NCI-H524 (cell line): ENCODE measurements around the gene SHLD1.
"Not testable (repeated sequence)": the region's sequence is repeated elsewhere in the genome, so short reads cannot be mapped to it uniquely, and the experiment has no call there.

Experiments
- DNase-seq, 2 experiments: peaks; one replicate each; lab custom pipeline; 2025; lab: John Stamatoyannopoulos, UW

The SHLD1 gene

DNA sequence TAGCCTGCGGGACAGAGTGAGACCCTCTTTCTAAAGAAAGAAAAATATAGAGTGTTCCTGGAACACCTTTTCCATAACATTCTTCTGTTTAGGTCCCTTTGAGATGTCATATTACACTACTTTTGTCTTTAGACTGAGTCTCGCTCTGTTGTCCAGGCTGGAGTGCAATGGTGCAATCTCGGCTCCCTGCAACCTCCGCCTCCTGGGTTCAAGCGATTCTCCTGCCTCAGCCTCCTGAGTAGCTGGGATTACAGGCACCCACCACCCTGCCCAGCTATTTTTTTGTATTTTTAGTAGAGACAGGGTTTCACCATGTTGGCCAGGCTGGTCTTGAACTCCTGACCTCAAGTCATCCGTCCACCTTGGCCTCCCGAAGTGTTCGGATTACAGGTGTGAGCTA is 31.2 kb downstream of the SHLD1 start:
- DNase-seq, result not testable (repeated sequence)

GRCh38 chr20:5781798-5782750 is 31.9 kb downstream of the SHLD1 start:
- no peak for DNase-seq

- no peak for DNase-seq
These were observed 34.5 kb downstream of the SHLD1 start for GRCh38 chr20:5784735-5785134.

GRCh38 chr20:5785146-5785545 is 34.9 kb downstream of the SHLD1 start:
- DNase-seq, result no peak

DNA sequence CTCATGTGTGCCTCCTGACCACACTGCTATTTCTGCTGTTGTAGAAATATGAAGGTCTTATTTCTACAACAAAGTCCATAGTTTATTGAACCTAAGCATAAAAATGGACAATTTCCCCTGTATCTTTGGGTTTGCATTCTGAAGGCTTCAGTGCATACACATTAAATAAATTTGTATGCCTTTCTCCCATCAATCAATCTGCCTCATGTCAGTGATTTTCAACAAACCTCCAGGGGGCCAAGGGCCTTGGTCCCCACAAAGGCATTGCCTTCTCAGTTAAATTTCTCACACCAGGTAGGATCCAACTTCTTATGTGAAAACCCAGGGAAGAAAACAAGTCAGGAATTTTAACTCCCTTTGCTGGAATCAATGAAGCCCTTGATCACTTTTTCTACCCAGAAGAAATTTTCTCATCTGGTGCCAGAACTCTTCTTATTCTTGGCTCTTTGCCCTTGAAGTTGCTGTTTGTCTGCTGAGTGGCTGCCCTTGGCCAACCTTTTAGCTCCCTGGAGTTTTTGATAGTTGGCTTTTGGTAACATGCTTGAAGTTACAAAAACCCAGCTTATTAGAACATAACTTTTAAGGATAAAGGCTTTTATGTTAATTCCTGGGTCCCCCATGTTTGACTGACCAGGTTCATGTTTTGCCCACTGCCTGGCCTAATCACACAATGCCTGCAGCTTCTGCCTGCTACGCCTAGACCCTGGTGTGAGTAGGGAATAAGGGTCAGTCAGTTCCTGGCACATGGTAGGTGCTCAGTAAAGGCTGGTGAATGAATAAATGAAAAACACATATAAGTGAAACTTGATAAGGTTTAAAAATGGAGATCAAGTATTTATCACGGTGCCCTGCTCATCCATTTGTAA is 37.0 kb downstream of the SHLD1 start:
- DNase-seq, result no peak

GRCh38 chr20:5787796-5788165 is 37.6 kb downstream of the SHLD1 start:
- no peak for DNase-seq

DNA sequence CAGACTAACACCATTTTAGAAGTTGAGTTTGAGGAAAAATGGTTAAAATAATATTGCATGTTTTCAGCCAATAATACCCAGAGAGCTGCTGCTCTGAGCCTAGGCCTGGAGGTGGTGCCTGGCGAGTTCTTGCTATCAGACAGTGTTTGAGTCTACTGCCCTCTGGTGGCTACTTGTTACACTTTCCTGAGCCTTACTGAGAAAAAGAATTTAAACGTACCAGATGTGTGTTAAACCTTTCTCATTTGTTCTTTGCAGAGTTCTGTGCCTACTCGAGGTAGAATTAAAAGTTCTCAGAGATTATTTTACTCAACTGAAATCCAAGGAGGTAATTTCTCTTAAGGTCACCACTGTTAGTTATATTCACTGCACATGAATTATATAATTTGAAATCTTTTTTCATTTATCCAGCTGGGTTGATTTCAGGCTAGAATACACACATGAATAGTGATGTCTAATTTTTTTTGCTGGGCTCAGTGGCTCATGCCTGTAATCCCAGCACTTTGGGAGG is 38.2 kb downstream of the SHLD1 start:
- DNase-seq, result peak; percentile 90 to 92

- no peak for DNase-seq
These were observed 39.6 kb downstream of the SHLD1 start for GRCh38 chr20:5789827-5790226.

DNA sequence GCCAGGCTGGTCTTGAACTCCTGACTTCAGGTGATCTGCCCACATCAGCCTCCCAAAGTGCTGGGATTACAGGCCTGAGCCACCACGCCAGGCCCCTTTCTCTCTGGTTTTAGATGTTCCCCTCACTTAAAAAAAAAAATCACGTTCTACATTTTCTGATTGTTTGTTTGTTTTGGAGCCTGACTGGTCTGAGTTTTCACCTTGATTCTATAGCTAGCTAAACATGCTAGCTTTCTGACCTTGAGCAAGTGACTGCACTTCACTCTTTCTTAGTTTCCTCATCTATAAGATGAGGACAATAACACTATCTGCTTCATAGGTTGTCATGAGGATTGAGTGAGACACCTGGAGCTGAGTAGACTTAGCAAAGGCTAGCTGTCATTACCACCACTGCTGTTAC is 43.7 kb downstream of the SHLD1 start:
- no peak for DNase-seq

DNA sequence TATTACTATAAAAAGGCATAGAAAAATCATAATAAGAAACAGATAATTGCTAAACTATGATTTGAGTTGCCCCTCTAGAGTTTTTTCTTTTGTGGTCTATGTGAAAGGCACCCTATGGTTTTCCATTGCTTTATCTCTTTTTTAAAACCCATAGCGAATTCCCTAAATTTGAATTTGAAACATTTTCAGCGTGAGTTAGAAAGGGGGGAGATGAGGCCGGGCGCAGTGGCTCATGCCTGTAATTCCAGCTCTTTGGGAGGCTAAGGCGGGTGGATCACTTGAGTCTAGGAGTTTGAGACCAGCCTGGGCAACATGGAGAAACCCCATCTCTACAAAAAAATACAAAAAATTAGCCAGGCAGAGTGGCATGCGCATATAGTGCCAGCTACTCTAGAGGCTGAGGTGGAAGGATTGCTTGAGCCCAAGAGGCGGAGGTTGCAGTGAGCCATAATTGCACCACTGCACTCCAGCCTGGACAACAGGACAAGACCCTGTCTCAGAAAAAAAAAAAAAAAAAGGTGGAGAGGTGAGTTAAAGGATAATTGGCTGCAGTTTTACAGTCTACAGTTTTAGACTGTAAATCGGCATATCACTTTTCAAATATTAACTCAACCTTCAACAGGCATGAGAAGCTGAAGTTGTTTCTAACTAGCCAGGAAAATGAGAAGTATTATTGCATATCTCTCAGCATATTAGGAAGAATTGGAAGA is 46.3 kb downstream of the SHLD1 start:
- DNase-seq, result no peak

GRCh38 chr20:5797165-5797564 is 47.0 kb downstream of the SHLD1 start:
- DNase-seq, result no peak

- peak; percentile 37 to 79 for DNase-seq
These were observed 47.8 kb downstream of the SHLD1 start for GRCh38 chr20:5797843-5798462.

DNA sequence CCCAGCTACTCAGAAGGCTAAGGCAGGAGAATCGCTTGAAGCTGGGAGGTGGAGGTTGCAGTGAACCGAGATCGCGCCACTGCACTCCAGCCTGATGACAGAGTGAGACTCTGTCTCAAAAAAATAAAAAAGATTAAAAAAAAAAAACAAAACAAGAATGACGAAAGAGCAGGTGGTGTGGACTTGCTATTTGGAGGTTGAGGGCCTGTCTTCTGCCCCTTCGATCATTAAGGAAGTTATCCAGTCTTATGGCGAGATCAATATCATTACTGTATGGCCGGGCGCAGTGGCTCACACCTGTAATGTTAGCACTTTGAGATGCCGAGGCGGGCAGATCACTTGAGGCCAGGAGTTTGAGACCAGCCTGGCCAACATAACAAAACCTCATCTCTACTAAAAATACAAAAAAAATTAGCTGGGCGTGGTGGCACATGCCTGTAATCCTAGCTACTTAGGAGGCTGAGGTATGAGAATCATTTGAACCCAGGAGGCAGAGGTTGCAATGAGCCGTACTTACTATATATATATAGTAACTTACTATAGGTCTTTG is 53.6 kb downstream of the SHLD1 start:
- not testable (repeated sequence) for DNase-seq

GRCh38 chr20:5806457-5807263 is 56.5 kb downstream of the SHLD1 start:
- no peak for DNase-seq

DNA sequence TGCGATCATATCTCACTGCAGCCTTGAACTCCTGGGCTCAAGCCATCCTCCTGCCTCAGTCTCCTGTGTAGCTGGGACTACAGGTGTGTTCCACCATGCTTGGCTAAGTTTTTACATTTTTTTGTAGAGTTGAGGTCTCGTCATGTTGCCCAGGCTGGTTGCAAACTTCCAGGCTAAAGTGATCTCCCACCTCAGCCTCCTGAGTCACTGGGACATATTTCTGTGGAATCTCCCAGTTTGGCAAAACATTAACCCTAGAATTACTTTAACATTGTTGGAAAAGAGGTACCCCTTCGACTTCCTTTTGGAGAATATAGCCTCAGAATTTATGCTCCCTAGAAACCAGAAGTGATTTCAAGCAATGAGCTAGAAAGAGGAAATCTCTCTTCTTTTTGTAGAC is 57.2 kb downstream of the SHLD1 start:
- no peak for DNase-seq

- DNase-seq, result no peak
These were observed 58.7 kb downstream of the SHLD1 start for GRCh38 chr20:5808901-5809300.

DNA sequence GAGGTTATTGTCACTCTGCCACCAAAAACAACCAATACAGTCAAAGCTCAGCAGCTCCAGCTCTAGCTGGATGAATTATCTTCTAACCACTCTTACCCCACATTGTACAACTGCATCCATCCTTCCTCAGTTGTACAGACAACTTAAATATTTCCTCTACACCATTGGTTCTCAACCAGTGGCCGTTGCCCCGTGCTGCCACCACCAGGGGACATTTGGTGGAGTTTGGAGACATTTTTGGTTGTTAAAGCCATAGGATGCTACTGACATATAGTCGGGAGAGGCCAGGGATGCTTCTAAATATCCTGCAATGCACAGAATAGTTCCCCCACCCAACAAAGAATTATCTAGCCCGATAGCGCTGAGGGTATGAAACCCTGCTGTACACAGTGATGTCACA is 59.3 kb downstream of the SHLD1 start:
- no peak for DNase-seq

GRCh38 chr20:5810800-5811422 is 60.7 kb downstream of the SHLD1 start:
- DNase-seq, result peak; percentile 28 to 73

- DNase-seq, result no peak
These were observed 61.5 kb downstream of the SHLD1 start for GRCh38 chr20:5811746-5812145.

DNA sequence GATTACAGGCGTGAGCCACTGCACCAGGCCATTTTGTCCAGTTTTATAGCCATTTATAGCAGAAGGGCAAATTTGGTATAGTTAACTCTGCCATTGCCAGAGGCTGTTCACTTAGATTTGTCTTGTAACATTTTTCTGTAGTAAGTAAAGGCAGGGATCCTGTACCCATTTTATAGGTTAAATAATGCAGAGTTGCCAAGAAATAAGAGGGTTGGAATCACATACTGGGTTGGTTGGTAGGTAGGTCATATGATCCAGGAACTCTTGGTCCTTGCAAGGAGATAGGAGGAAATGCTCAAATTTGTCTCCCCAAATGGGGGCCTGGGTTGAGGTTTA is 68.1 kb downstream of the SHLD1 start:
- no peak for DNase-seq
